GM18873 (cell line): Measurements from ENCODE around the gene WDR45B.

ENCODE experiments used
- ATAC-seq: cut with Tn5 transposase; IDR thresholded peaks from one replicate; pipeline ENCODE4 v1.9.1; 2021; ENCODE audit warnings: mild to moderate bottlenecking, moderate library complexity, moderate number of reproducible peaks; ENCODE audit not compliant: unreplicated experiment, low FRiP score

WDR45B gene

GRCh38 chr17:82648165-82648668 lies at the start of gene WDR45B:
Gene WDR45B, minus strand, starts transcription at chr17:82648444. Its CDS starts 104 bp downstream, at chr17:82648340.
- ATAC-seq, result peak; percentile 55

GRCh38 chr17:82697808-82698064 lies 49.5 kb upstream of the WDR45B start:
- ATAC-seq, result no peak

- ATAC-seq, result no peak
Measured at GRCh38 chr17:82696916-82697807, 48.9 kb upstream of the WDR45B start.

DNA sequence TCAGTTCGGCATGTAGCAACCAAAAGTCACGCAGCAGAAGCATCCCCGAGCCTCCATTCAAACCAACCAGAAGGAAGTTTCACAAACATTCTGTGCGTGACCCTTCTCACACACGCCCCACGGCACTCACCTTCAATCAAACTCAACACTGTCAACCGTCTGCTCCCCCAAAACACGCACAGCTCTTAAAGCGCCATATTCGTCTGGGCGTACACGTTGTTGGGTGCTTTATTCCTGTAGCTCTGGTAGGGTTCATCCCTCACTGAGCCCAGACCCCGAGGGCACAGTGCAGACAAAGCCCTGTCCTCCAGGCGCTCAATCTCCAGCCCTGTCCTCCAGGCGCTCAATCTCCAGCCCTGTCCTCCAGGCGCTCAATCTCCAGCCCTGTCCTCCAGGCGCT lies 48.0 kb upstream of the WDR45B start:
- no peak for ATAC-seq

DNA sequence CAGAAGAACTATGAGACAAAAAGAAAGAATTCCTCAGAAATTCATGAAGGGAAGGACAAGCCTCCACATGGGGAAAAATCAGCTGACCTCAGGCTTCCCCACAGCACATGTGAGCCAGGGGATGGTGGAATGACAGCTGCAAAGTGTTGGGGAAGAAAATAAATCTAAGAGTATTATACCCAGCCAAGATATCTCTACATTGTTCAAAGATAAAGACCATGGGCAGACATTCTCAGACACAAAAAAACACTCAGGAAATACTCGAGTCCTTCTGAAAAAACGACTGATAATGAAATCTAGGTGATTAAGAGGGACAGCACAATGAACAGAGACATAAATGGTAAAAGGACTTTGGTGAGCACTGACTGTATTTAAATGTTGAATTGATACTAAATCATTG lies 46.4 kb upstream of the WDR45B start:
- no peak for ATAC-seq

DNA sequence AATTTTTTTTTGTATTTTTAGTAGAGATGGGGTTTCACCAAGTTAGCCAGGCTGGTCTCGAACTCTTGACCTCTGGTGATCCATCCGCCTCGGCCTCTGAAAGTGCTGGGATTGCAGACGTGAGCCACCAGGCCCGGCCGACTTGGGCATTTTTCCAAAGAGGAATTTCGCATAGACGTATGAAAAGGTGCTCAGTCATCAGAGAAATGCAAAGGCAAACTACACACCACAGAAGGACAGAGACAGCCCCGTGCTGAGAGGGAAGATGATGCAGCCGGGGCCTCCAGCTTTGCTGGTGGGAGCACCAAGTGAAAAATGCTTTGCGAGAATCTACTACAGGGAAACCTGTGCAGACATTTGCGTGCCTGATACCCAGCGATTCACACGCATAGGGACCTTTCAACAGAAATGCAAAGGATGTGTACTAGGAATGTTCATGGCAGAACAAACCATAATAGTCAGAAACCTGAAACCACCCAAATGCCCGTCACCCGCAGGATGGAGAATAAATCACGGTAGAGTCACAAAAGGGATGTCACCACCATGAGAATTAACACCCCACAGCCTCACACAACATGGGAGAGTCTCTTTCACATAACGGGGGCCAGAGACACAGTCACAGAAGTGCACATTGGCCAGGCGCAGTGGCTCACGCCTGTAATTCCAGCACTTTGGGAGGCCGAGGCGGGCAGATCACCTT lies 45.1 kb upstream of the WDR45B start:
- ATAC-seq, result no peak

- no peak for ATAC-seq
Measured at GRCh38 chr17:82692268-82692667, 44.0 kb upstream of the WDR45B start.

DNA sequence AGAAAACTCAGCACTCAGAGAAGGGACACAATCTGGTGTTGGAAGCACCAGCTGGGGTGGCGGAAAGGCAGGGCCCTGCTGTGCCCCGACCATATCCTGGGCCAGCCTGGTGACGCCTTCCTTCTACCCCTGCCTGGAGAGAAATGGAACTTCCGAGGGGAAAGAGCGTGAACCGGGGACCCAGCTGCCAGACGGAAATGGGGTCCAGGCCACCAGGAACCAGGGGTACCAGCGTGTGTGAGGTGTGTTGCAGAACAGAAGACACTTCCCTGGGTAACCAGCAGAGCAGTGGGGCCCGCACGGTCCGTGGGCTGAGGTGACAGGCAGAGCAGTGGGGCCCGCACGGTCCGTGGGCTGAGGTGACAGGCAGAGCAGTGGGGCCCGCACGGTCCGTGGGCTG lies 43.5 kb upstream of the WDR45B start:
- no peak for ATAC-seq

DNA sequence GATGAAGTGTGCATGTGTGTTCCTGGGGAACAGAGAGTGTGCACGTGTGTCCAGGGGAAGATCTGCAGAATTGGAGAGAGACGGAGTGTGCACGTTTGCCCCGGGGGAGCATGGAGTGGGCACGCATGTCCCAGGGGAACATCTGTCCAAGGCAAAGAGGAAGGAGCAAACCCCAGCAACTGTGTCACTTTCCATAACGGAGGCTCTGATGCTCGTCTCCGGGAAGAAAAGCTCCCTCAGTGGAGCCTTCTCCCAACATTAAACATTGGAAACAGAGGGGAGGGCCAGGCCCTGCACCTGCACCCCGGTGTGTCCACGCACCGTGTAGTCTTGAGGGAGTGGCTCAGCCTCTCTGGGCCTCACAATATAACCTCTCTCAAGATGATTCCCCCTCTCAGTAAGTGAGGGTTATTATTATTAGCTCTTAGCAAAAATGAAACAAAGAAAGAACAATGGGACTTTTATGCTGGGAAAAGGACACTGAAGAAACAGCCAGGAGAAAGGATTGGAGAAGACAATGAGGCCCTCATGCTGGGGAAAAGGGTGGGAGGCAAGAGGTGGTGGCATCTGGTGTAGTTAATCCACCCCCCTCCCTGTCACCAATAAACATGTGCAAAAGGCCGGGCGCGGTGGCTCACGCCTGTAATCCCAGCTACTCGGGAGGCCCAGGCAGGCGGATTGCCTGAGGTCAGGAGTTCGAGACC lies 42.7 kb upstream of the WDR45B start:
- no peak for ATAC-seq

DNA sequence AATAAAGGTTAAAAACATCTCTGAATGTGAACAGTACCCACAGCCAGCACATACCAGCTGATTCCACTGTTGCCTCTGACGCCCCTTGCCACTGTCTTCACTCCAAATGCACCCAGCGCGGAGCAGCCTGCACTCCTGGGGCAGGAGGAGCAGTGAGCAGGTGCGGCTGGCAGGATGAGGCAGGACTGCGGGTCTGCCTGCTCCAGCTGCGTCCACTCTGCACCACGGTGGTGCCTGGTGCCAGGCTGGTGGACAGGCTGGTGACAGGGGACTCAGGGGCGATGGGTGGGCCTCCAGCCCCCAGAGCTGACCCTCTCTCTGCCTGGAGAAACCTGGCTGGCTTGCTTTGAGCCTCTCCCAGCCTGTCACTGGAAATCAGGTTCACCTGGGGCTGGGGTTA lies 40.8 kb upstream of the WDR45B start:
- no peak for ATAC-seq

DNA sequence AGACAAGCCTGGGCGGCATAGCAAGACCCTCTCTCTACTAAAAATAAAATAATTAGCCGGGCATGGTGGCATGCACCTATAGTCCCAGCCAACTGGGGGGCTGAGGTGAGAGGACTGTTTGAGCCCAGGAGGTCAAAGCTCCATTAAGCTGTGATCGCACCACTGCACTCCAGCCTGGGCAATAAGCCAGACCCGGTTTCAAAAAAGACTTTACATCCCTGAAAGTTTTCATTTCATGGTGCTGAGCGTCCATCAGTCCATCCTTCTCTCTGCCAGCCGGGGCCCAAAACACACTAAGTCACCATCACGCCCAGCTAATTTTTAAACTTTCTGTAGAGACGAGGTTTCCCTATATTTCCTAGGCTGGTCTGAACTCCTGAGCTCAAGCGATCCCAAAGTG lies 39.6 kb upstream of the WDR45B start:
- ATAC-seq, result no peak

GRCh38 chr17:82687375-82687861 lies 39.2 kb upstream of the WDR45B start:
- ATAC-seq, result no peak

DNA sequence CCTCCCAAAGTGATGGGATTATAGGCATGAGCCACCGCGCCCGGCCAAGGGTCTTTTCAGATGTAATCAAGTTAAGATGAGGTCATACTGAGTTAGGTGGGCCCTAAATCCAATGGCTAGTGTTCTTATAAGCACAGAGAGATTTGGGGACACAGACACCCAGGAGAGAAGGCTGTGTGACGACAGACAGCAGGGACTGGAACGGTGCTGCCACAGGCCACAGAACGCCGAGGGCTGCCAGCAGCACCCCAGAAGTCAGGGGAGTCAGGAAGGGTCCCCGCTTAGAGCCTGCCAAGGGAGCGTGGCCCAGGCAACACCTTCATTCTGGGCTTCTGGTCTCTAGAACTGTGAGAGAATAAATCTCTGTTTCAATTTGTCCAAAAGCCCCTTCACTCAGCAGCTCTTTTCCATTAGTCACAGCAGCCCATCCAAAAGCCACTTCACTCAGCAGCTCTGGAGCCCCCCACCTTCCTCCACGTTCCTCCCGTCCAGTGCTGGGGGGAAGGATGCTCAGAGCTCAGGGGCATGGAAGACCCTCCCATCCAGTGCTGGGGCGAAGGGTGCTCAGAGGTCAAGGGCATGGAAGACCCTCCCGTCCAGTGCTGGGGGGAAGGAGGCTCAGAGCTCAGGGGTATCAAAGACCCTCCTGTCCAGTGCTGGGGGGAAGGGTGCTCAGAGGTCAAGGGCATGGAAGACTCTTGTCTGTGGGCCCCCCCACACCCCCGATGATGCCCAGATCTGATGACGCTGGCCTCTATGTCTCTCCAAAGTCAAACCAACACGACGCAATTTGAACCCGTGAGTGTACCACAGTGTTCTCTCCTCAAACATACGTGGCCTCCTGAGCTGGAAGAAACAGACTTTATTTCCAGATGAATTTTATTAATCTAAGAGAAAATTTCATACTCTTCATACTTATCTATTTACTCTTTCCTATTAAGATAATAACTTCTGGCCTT lies 38.4 kb upstream of the WDR45B start:
- no peak for ATAC-seq

DNA sequence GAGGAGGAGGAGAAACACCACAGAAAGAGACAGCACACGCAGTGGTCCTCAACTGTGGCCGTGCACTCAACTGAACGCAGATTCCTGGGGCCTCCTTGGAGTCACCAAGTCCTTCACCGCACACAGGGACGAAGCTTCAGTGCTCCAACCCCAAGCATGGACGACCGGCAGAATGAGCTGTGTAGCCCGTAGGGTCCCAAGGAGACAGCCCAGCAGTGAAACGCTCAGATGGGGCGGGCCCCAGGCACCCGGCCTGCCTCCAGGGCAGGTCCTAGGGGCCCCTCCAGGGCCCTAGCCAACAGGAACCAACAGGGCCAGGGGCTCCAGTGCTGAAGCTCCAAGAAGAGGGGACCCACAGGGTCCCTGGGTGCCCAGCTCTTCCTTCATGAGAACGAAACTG lies 37.0 kb upstream of the WDR45B start:
- no peak for ATAC-seq

GRCh38 chr17:82684228-82684841 lies 36.1 kb upstream of the WDR45B start:
- ATAC-seq, result no peak

DNA sequence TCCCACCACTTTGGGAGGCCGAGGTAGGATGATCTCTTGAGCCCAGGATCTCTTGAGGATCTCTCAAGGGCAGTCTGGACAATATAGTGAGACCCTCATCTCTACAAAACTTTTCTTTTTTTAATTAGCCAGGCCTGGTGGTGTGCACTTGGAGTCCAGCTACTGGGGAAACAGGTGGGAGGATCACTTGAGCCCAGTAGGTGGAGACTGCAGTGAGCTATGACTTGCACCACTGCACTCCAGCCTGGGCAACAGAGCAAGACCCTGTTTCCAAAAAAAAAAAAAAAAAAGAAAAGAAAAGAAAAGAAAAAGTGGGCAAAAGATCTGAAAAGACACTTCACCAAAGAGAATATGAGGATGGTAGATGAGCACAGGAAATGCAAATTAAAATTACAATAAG lies 35.3 kb upstream of the WDR45B start:
- ATAC-seq, result no peak

- no peak for ATAC-seq
Measured at GRCh38 chr17:82681547-82681946, 33.3 kb upstream of the WDR45B start.

- no peak for ATAC-seq
Measured at GRCh38 chr17:82679586-82680465, 31.6 kb upstream of the WDR45B start.
